GM21526 (cell line): ENCODE measurements around the gene CHST6.
A peak's percentile ranks its signal among the peaks of the same experiment; 100 is the strongest.
"Not testable (repeated sequence)": the region's sequence is repeated elsewhere in the genome, so short reads cannot be mapped to it uniquely, and the experiment has no call there.

ENCODE experiments used
- ATAC-seq: cut with Tn5 transposase; IDR thresholded peaks from one replicate; pipeline ENCODE4 v1.9.1; 2021; ENCODE audit warnings: moderate library complexity; ENCODE audit not compliant: unreplicated experiment, low FRiP score

The CHST6 gene

GRCh38 chr16:75506107-75506506, 10.9 kb upstream of the CHST6 start:
- ATAC-seq, result no peak

- ATAC-seq, result no peak
These were observed 8.6 kb upstream of the CHST6 start for GRCh38 chr16:75503801-75504200.

DNA sequence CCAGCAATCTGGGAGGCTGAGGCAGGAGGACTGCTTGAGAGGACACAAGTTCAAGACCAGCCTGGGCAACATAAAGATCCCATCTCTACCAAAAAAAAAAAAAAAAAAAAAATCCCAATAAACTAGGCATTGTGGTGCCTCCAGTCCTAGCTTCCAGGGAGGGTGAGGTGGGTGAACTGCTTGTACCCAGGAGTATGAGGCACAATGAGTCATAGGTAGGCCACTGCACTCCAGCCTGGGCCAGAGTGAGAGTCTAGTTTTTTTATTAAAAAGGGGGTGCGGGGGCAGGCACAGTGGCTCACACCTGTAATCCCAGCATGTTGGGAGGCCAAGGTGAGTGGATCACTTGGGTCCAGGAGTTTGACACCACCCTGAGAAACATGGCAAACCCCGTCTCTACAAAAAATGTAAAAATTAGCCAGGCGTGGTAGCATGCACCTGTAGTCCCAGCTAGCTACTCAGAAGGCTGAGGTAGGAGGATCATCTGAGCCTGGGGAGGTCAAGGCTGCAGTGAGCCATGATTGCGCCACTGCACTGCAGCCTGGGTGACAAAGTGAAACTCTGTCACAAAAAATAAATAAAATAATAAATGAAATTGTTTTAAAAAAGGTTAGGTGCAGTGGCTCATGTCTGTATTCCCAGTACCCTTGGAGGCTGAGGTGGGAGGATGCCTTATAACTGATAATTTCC, 7.8 kb upstream of the CHST6 start:
- ATAC-seq, result no peak

DNA sequence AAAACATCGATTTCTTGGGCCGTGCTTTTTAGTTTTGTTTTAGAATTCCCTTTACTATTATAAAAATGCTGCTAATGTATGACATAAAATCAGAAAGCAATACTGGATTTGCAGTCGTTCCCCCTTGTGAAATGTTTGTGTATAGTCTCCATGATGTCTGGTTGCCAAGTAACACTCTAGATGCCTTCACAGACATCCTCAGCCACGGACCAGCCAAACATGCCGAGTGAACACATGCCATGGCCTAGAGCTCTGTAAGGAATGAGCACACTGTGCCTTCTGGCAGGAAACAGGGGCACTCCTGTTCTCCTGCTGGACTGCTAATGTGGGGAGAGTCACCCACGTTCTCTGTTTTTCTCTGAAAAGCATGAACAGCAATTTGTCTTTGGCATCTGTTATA, 6.6 kb upstream of the CHST6 start:
- ATAC-seq, result not testable (repeated sequence)

DNA sequence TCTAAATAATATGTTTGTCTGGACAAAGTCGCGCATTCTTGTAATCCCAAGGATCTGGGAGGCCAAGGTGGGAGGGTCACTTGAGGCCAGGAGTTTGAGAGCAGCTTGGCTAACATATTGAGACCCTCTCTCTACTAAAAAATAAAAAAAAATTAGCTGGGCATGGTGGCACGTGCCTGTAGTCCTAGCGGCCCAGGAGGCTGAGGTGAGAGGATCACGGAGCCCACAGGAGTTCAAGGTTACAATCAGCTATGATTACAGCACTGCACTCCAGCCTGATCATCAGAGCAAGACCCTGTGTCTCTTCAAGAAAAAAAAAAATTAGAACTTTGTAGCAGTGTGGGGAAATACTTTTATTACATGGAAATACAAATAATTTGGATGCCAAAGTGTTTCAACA, 6.1 kb upstream of the CHST6 start:
- no peak for ATAC-seq

DNA sequence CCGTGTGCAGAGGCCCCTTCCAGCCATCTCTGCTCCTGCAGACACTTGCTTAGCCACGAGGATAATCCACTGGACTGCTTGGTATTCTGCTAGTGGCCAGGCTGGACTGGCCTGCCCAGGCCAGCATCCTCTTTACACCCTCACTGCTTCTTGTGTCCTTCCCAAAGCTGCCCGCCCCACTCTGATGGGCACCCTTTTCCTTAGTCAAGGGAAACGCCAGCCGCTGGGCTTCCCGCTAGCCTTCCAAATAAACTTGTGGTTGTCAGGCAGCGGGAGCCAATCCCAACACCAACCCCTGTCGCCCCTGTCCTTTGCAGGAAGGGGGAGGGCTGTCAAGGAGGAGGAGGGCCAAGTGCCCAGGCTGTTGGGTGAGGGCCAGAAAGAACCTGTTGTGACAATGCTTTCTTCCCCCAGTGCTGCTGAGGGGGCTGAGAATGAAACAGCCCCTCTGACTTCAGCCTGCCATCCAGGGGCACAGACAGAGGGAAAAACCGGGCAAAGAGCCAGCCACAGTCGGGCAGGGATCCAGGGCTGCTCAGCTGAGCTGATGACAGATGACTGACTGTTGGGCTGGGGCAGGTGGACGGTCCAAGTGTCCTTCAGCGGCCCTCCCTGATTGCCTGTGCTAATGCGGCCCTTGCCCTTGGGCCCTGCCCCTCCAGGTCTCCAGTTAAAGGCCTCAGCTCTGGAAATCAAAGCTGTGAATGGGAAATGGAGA, 3.5 kb upstream of the CHST6 start:
- not testable (repeated sequence) for ATAC-seq

DNA sequence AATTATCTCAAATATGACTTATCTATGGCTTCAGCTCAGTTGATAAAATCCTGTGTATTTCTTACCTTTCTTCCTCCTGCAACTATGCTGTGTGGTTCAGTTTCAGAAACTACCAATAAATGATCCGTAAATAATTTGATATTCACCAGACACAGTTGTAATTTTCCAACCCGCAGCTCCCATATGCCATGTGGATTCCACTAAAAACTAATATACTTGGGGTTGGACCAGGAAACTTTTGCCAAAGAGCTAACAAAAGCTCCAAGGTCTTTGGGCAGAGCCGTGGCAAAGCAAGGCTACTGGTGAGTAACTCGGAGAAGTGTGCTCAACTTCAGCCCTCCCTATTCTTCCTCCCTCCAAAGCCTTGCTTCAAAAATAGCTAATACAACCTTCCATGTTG, 2.3 kb upstream of the CHST6 start:
- no peak for ATAC-seq

- no peak for ATAC-seq
These were observed 573 bp downstream of the CHST6 start for GRCh38 chr16:75494661-75495075.

GRCh38 chr16:75494184-75494583, 1.1 kb downstream of the CHST6 start:
- no peak for ATAC-seq

GRCh38 chr16:75491876-75492275, 3.4 kb downstream of the CHST6 start:
- no peak for ATAC-seq

DNA sequence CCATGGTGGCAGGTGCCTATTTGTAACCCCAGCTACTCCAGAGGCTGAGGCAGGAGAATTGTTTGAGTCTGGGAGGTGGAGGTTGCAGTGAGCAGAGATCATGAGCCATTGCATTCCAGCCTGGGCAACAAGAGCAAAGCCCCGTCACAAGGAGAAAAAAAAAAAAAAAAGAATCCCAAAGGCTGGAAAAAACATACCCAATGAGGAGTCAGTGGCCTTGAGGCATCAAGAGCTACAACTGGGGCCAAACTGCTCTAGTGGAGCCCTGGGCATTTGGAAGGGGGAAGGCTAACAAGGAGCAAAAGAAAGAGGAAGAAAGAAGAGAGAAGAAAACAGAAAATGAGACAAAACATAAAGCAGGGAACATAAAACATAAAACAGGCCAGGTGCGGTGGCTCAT, 6.9 kb downstream of the CHST6 start:
- no peak for ATAC-seq

DNA sequence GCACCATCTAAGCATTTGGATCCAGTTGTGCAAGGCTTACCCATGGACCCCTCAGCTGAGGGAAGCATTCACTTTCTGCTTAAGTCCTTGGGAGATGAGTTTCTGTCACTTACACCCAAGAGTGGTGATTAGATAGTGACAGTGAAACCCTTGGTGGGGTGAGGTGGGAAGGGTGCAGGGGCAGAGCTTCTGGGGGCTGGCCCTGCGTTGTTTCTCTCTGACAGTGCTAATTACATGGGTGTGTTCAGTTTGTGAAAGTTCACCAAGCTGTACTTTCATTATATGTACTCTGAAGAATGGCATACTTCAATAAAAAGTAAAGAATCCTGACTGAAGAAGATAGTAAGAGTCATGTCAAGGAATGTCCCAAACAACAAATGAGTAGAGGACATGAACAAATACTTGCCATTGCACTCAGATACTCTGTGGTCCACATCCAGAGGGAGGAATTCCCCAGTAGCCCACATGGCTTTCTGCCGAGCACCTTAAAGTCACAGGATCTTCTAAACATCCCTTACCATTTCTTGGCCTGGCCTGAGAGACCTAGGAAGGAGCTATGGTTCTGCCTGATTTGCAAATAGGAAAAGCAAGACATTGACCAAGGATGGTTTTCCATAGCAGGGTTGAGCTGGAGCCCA, 8.4 kb downstream of the CHST6 start:
- ATAC-seq, result peak; percentile 48

DNA sequence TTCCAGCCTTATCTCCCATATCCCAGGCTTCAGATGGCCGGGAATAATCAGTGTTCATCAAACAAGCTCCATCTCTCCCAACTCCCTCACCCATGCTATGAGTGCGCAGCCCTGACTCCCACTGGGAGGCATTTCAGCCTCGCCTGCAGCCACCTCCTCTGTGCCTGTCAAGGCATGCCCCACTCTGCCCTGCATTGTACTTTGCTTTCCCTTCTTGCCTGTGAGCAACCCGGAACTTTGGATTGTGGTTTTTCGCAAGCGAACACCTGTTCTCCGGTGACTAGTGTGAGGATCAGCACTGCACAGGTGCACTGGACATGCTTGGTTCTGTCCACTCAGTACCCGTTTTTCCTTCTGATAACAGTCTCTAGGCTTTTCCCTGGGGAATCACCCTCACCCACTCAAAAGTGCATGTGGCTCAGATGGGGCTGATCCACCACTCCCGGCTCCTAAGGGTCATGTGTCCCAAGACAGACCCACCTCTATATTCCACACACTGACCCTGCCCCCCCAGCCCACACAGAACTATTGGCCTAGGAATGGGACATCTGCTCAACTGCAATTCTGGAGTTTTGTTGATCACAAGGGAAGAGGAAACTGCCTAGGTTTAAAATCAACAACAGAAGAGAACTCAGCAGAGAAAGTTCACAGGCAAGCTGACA, 9.1 kb downstream of the CHST6 start:
- no peak for ATAC-seq

DNA sequence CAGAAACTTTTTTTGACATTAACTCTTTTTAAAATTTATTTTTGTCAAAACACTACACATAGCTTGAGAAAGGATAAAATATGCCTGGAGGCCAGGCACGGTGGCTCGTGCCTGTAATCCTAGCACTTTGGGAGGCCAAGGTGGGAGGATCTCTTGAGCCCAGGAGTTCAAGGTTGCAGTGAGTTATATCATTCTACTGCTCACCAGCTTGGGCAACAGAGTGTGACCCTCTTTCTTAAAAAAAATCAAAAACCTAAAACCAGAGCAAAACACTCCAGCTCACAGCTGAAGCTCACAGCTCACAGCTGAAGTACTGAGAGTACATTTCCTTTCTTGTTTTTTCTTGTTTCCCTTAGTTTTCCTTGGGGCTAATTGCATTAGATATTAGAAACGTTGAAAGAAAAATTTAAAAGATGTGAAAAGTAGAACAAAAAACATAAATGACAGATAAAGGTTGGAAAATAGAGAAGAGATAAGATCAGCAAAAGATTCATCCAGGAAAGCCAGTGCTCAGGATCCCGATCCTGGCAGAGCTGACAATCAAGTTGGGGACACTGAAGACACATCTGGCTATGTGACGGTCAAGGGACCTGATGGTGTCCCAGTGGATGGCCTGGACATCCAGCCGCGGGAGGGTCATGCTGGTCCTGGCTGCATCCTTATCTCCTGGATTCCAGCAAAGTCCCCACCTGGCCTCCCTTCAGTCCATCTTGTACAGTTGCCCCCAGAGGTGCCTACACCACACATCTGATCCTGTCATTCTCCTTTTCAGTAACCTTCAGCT, 9.8 kb downstream of the CHST6 start:
- ATAC-seq, result no peak

- no peak for ATAC-seq
These were observed 12.0 kb downstream of the CHST6 start for GRCh38 chr16:75483222-75483621.

GRCh38 chr16:75482434-75483205, 12.6 kb downstream of the CHST6 start:
- no peak for ATAC-seq

DNA sequence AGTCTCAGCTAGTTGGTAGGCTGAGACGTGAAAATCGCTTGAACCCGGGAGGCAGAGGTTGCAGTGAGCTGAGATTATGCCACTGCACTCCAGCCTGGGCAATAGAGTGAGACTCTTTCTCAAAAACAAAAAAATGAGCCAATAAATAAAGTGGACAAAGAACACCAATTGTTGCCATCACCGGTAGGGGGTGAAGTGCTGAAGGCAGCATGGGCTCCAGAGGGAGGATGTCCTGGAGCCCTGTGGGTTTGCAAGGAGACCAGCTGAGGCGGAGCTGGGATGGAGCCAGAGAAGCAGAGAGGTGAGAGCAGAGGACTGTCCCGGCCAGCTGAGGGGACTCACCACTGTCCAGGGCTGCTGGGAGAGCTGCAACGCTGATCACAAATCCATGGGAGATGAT, 13.8 kb downstream of the CHST6 start:
- no peak for ATAC-seq

GRCh38 chr16:75479421-75479990, 15.7 kb downstream of the CHST6 start:
- no peak for ATAC-seq
